Lower leg skin (tissue), 4 donors: ENCODE measurements around the gene PPM1L. TPM values are rescaled to one million over a fixed set of nuclear protein-coding genes. Genes with fewer than 3 reads are reported as not detected.

Source experiments
- DNase-seq, 2 donors: peaks; one replicate each; pipeline ENCODE4 v3.0.0-alpha.2; 2019; ENCODE audit warnings: low spot score in 2 of 2
- H3K4me3 ChIP-seq: fragments of 200-600 bp; sonication (generic); 2 replicates; pipeline ENCODE4 v1.5.1; 2017; ENCODE audit warnings: mild to moderate bottlenecking, low read depth; ENCODE audit not compliant: poor library complexity, severe bottlenecking
- CTCF ChIP-seq, 3 donors: fragments of 450-650 bp; IDR thresholded peaks; one replicate each; pipeline ENCODE4 v1.5.1; 2016; ENCODE audit warnings: antibody characterized with exemption in 3 of 3, mild to moderate bottlenecking in 3 of 3, moderate library complexity in 2 of 3
- POLR2A ChIP-seq, 2 donors: fragments of 450-650 bp; IDR thresholded peaks; one replicate each; pipeline ENCODE4 v1.6.1; 2016 to 2017; ENCODE audit warnings: antibody characterized with exemption in 2 of 2, mild to moderate bottlenecking in 1 of 2, moderate library complexity in 1 of 2
- WGBS, 2 donors: methylation state at CpG; one replicate each; pipeline ENCODE4 v1.1.5; 2018; 5-methylcytosine and 5-hydroxymethylcytosine counted together
- intact Hi-C: fragments of 100-400 bp; cut with DNase I; formaldehyde crosslinking; loops from one replicate; pipeline ENCODE4 v1.15.0; 2023; ENCODE audit warnings: low total_unique reads
- total RNA-seq, 4 donors: library from RNA; depleted of rRNA; stranded (reverse); fragments of >200 nt; gene quantifications; one replicate each; pipeline ENCODE4 v1.1.0, GENCODE V29; 2016

PPM1L gene
- total RNA-seq, 4 donors from 2014 or later: 34.9 to 46.5 (median 40.7) TPM

- DNase-seq: no peak
- intact Hi-C loops: no loop called here
- no peak for TF ChIP-seq POLR2A (IDR thresholded peaks at IDR 0.05)
- no peak for TF ChIP-seq CTCF (IDR thresholded peaks at IDR 0.05)
- WGBS, 2 donors: 49 to 54% methylated on average over 4 of the region's 4 CpGs
- H3K4me3 ChIP-seq: no peak overlapping the region
Observed at GRCh38 chr3:160810362-160811236, 54.6 kb downstream of the PPM1L start.

GRCh38 chr3:160811237-160811548 is 55.2 kb downstream of the PPM1L start:
- intact Hi-C loops: no loop called here
- no peak overlapping the region for H3K4me3 ChIP-seq
- WGBS, 2 donors: 44 to 78% methylated on average over 1 of the region's 1 CpG
- no peak for DNase-seq
- TF ChIP-seq POLR2A (IDR thresholded peaks at IDR 0.05): no peak
- no peak for TF ChIP-seq CTCF (IDR thresholded peaks at IDR 0.05)

- 76 to 80% methylated on average over 3 of the region's 3 CpGs for WGBS, 2 donors
- no peak for TF ChIP-seq CTCF (IDR thresholded peaks at IDR 0.05)
- no peak for TF ChIP-seq POLR2A (IDR thresholded peaks at IDR 0.05)
Observed at GRCh38 chr3:160812304-160812703, 56.3 kb downstream of the PPM1L start.

GRCh38 chr3:160815280-160815679 is 59.2 kb downstream of the PPM1L start:
- no peak overlapping the region for H3K4me3 ChIP-seq
- no peak for DNase-seq
- WGBS, 2 donors: 98 to 100% methylated on average over 1 of the region's 1 CpG
- TF ChIP-seq CTCF (IDR thresholded peaks at IDR 0.05): no peak
- no peak for TF ChIP-seq POLR2A (IDR thresholded peaks at IDR 0.05)
- intact Hi-C loops: no loop called here

More at GRCh38 chr3:160812304-160812703, 56.3 kb downstream of the PPM1L start:
- H3K4me3 ChIP-seq: no peak overlapping the region
- intact Hi-C loops: no loop called here
- no peak for DNase-seq

- no peak overlapping the region for H3K4me3 ChIP-seq
- intact Hi-C loops: no loop called here
- WGBS, 2 donors: 97% methylated on average over 1 of the region's 1 CpG
- DNase-seq: no peak
- TF ChIP-seq POLR2A (IDR thresholded peaks at IDR 0.05): no peak
- no peak for TF ChIP-seq CTCF (IDR thresholded peaks at IDR 0.05)
Observed at GRCh38 chr3:160820022-160820421, 64.0 kb downstream of the PPM1L start.

GRCh38 chr3:160820430-160820829 is 64.4 kb downstream of the PPM1L start:
- H3K4me3 ChIP-seq: no peak overlapping the region
- intact Hi-C loops: no loop called here
- 55 to 84% methylated on average over 1 of the region's 1 CpG for WGBS, 2 donors

More at GRCh38 chr3:160820430-160820829, 64.4 kb downstream of the PPM1L start:
- TF ChIP-seq POLR2A (IDR thresholded peaks at IDR 0.05) (no peak), CTCF (IDR thresholded peaks at IDR 0.05) (no peak)
- no peak for DNase-seq
